ENCODE measurements around the gene SWSAP1.
"Not testable (repeated sequence)": the region's sequence is repeated elsewhere in the genome, so short reads cannot be mapped to it uniquely, and the experiment has no call there.

DNA sequence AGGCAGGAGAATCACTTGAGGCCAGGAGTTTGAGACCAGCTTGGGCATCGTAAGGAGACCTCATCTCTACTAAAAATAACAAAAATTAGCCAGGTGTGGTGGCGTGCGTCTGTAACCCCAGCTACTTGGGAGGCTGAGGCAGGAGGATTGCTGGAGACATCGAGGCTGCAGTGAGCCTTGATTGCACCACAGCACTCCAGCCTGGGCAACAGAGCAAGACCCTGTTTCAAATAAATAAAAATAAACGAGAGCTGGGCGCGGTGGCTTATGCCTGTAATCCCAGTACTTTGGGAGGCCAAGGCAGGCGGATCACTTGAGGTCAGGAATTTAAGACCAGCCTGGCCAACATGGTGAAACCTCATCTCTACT is 34.4 kb upstream of the SWSAP1 start:
- TF ChIP-seq, protein P1, sequence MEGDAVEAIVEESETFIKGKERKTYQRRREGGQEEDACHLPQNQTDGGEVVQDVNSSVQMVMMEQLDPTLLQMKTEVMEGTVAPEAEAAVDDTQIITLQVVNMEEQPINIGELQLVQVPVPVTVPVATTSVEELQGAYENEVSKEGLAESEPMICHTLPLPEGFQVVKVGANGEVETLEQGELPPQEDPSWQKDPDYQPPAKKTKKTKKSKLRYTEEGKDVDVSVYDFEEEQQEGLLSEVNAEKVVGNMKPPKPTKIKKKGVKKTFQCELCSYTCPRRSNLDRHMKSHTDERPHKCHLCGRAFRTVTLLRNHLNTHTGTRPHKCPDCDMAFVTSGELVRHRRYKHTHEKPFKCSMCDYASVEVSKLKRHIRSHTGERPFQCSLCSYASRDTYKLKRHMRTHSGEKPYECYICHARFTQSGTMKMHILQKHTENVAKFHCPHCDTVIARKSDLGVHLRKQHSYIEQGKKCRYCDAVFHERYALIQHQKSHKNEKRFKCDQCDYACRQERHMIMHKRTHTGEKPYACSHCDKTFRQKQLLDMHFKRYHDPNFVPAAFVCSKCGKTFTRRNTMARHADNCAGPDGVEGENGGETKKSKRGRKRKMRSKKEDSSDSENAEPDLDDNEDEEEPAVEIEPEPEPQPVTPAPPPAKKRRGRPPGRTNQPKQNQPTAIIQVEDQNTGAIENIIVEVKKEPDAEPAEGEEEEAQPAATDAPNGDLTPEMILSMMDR (IDR thresholded peaks at IDR 0.05 in 4 of 5, conservative IDR thresholded peaks at IDR 0.05 in 1 of 5): not testable (repeated sequence)
- not testable (repeated sequence) for TF ChIP-seq POLR2A (IDR thresholded peaks at IDR 0.05)

Measured in gastrocnemius medialis (tissue), 4 donors.